HepG2 (cell line): ENCODE results near the gene ACOXL. TPM values are rescaled to one million over a fixed set of nuclear protein-coding genes. Genes with fewer than 3 reads are reported as not detected.

Experiments
- ATAC-seq: fragments of 200-7000 bp; cut with Tn5 transposase; 3 replicates; pipeline ENCODE4 v1.9.1; 2020; ENCODE audit warnings: mild to moderate bottlenecking, moderate library complexity
- BruUV-seq: library from RNA; stranded (reverse); fragments of 400-500 nt; replicated peaks from 2 replicates; lab custom pipeline; 2021; lab: Mats Ljungman, UMichigan
- CTCF ChIA-PET: fragments of 300-600 bp; formaldehyde crosslinking; extraction: SDS; loops from one replicate; lab custom pipeline; 2021; ENCODE audit warnings: low total read pairs, inconsistent platforms, low intra/inter-chr PET ratio; lab: Yijun Ruan, JAX
- POLR2A ChIA-PET: fragments of 350-600 bp; sonication (Branson Sonifier 250); formaldehyde crosslinking; loops from one replicate; lab custom pipeline; 2020; ENCODE audit warnings: antibody characterized with exemption, inconsistent platforms; lab: Yijun Ruan, JAX
- DNase-seq: peaks from one replicate; pipeline ENCODE4 v3.0.0-alpha.2; 2015; ENCODE audit warnings: low spot score
- FAIRE-seq: peaks from 3 replicates; lab custom pipeline; 2011; peaks lifted over from hg19 to GRCh38; lab: Jason Lieb, UNC
- H2AFZ ChIP-seq: one replicate; pipeline ENCODE4 v1.6.1; 2011; ENCODE audit warnings: low read length, inconsistent platforms
- H3K27ac ChIP-seq: fragments of 300-600 bp; 3 replicates; pipeline ENCODE4 v1.8.0; 2011; ENCODE audit warnings: mixed run types, mild to moderate bottlenecking, mixed read lengths, low read length, inconsistent platforms; ENCODE audit not compliant: insufficient read depth; ENCODE audit errors: extremely low read length
- H3K27me3 ChIP-seq, 2 experiments: fragments of 200-600 bp in 1 of 2; 2 replicates in 1 of 2; 3 replicates in 1 of 2; pipeline versions ENCODE4 v1.6.0 to v1.8.0; 2011; ENCODE audit warnings: low read length in 2 of 2, mild to moderate bottlenecking in 2 of 2, moderate library complexity in 2 of 2, inconsistent platforms in 1 of 2; ENCODE audit not compliant: insufficient read depth in 2 of 2, control insufficient read depth in 1 of 2
- H3K36me3 ChIP-seq, 2 experiments: fragments of 200-600 bp in 1 of 2; replicated peaks in 1 of 2; 2 replicates in 1 of 2; 3 replicates in 1 of 2; pipeline versions ENCODE4 v1.5.1 to v1.8.0; 2011; ENCODE audit warnings: low read length in 2 of 2, inconsistent platforms in 1 of 2; ENCODE audit not compliant: insufficient read depth in 2 of 2, control insufficient read depth in 1 of 2
- H3K4me1 ChIP-seq: 2 replicates; pipeline ENCODE4 v1.5.1; 2012; ENCODE audit warnings: low read length, inconsistent platforms; ENCODE audit not compliant: insufficient read depth
- H3K4me2 ChIP-seq: 2 replicates; pipeline ENCODE4 v1.6.0; 2011; ENCODE audit warnings: low read depth, low read length, inconsistent platforms
- H3K4me3 ChIP-seq, 3 experiments: fragments of 200-600 bp in 1 of 3; sonication (generic), shearing (Covaris generic) in 1 of 3; replicated peaks in 1 of 3; 2 replicates each; pipeline ENCODE4 v1.5.1; 2011 to 2016; ENCODE audit warnings: low read length in 3 of 3, inconsistent platforms in 2 of 3, low read depth in 2 of 3, mild to moderate bottlenecking in 2 of 3, control low read depth in 1 of 3, mixed read lengths in 1 of 3; ENCODE audit not compliant: insufficient read depth in 1 of 3
- H3K79me2 ChIP-seq: one replicate; pipeline ENCODE4 v1.6.1; 2011; ENCODE audit warnings: low read length, inconsistent platforms; ENCODE audit not compliant: insufficient read depth
- H3K9ac ChIP-seq: 2 replicates; pipeline ENCODE4 v1.6.0; 2011; ENCODE audit warnings: mild to moderate bottlenecking, low read depth, low read length, inconsistent platforms; ENCODE audit not compliant: insufficient read depth
- H3K9me3 ChIP-seq: 2 replicates; pipeline ENCODE4 v1.5.1; 2012; ENCODE audit warnings: mild to moderate bottlenecking, low read length
- H4K20me1 ChIP-seq: 2 replicates; pipeline ENCODE4 v1.6.0; 2011; ENCODE audit warnings: inconsistent platforms, mild to moderate bottlenecking, low read length, moderate library complexity; ENCODE audit not compliant: insufficient read depth
- ZNF552 ChIP-seq: sonication (generic); formaldehyde crosslinking; IDR thresholded peaks from 2 replicates; pipeline ENCODE4 v1.9.0; 2022; ENCODE audit warnings: missing genetic modification reagents, mild to moderate bottlenecking, borderline replicate concordance
- WGBS: methylation state at CpG from one replicate; pipeline ENCODE4 v1.1.6; 2017; ENCODE audit warnings: low lambda C conversion rate; 5-methylcytosine and 5-hydroxymethylcytosine counted together
- in situ Hi-C: cut with HindIII; loops from 2 replicates; pipeline ENCODE4 v1.10.0; 2017; ENCODE audit warnings: low pct_unique_long_range_greater_than_20kb; ENCODE audit not compliant: extremely low pct_ligation_motif_present
- intact Hi-C: fragments of 100-400 bp; cut with micrococcal nuclease; formaldehyde crosslinking; loops from one replicate; pipeline ENCODE4 v1.10.0; 2022; ENCODE audit not compliant: unreplicated experiment
- polyA plus RNA-seq, 8 experiments: library from polyadenylated mRNA; depleted of rRNA in 3 of 8; stranded (reverse) in 7 of 8; unstranded in 1 of 8; fragments of >200 nt; fragmentation: Illumina TruSeq in 4 of 8; extraction: Trizol in 4 of 8; gene quantifications; 2 replicates each; pipeline versions ENCODE4 v1.2.1 to v1.2.3, GENCODE V29; 2011 to 2016; ENCODE audit warnings: low read depth in 4 of 8, missing spikeins in 1 of 8, mixed read lengths in 1 of 8; ENCODE audit not compliant: insufficient read depth in 1 of 8
- total RNA-seq, 5 experiments: library from RNA; depleted of rRNA; stranded (reverse); fragments of >200 nt; fragmentation: Illumina TruSeq; extraction: Trizol; gene quantifications; 2 replicates each; pipeline ENCODE4 v1.2.3, GENCODE V29; 2016; ENCODE audit warnings: low read depth in 1 of 5
- TF ChIP-seq, protein P1 (sequence below), 2 experiments: IDR thresholded peaks; 2 replicates each; pipeline ENCODE4 v1.6.1; 2011 to 2012; ENCODE audit warnings: low read length in 2 of 2, borderline replicate concordance in 1 of 2, low read depth in 1 of 2, mild to moderate bottlenecking in 1 of 2, moderate library complexity in 1 of 2

The ACOXL gene
- total and polyA plus RNA-seq, 2 of the 13 experiments (the other 11 are each of a cell fraction or from before 2014, with no cell fraction given) = not detected

DNA sequence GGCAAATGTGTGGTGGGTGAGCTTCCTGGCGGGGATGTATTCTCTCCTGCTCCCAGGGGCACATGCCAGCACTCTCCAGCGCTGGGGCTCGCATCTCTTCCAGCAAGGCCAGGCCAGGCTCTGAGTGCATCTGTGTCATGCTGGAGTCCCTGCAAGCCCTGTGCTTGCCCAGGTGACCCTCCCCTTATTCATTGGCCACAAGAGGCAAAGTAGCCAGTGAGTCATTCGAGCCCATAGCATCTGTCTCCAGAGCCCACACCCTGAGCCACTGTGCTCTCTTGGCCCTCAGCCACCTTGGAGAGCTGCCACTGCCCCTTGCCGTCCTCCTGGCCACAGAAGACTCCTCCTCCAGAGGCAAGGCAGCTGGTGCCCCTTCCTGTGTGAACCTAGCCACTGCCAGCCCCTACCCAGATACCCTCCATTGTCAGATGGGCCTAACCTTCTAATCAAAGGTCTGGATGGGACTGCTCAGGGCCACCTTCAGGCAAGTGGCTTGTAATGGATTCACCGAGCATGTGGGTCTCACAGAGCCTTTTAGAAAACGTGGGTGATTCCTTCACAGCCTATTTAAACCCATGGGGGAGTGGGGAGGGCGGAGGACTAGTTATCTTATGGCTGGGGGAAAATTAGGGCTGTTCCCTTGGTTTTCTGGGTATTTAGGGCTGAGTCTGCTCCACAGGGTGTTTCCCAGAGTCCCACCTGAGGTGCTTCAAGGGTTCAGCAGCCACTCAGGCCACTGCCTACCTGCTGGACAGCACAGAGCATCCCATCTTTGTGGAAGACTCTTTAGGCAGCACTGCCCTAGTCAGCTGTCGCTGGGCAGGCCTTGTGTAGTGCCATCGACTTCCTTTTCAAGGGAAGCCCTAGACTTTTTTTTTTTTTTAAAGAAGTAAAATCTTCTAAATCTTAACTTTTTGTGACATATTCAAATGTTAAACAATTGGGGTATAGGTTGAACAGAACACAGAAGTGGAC lies 137.4 kb downstream of the ACOXL start:
- no peak for FAIRE-seq

More for the DNA sequence above, 137.4 kb downstream of the ACOXL start:
- H3K9me3 ChIP-seq = no peaks in the 10 kb centered on the region
- ATAC-seq (no peak), DNase-seq (no peak)
- no peak overlapping the region for H3K27ac ChIP-seq
- CTCF ChIA-PET = no interaction called here
- H3K4me1 ChIP-seq = no peaks in the 10 kb centered on the region
- H4K20me1 ChIP-seq = no peaks in the 10 kb centered on the region
- H2AFZ ChIP-seq = no peak overlapping the region
- no peak overlapping the region for H3K4me2 ChIP-seq
- H3K9ac ChIP-seq = no peak overlapping the region
- intact Hi-C loops = no loop called here
- BruUV-seq = no TSS peak
- no peaks in the 10 kb centered on the region for H3K36me3 ChIP-seq
- H3K27me3 ChIP-seq = peaks cover 6 to 36% of the 10 kb centered on the region in 2 experiments
- POLR2A ChIA-PET = no interaction called here
- no peak overlapping the region for H3K4me3 ChIP-seq
- TF ChIP-seq, protein P1, sequence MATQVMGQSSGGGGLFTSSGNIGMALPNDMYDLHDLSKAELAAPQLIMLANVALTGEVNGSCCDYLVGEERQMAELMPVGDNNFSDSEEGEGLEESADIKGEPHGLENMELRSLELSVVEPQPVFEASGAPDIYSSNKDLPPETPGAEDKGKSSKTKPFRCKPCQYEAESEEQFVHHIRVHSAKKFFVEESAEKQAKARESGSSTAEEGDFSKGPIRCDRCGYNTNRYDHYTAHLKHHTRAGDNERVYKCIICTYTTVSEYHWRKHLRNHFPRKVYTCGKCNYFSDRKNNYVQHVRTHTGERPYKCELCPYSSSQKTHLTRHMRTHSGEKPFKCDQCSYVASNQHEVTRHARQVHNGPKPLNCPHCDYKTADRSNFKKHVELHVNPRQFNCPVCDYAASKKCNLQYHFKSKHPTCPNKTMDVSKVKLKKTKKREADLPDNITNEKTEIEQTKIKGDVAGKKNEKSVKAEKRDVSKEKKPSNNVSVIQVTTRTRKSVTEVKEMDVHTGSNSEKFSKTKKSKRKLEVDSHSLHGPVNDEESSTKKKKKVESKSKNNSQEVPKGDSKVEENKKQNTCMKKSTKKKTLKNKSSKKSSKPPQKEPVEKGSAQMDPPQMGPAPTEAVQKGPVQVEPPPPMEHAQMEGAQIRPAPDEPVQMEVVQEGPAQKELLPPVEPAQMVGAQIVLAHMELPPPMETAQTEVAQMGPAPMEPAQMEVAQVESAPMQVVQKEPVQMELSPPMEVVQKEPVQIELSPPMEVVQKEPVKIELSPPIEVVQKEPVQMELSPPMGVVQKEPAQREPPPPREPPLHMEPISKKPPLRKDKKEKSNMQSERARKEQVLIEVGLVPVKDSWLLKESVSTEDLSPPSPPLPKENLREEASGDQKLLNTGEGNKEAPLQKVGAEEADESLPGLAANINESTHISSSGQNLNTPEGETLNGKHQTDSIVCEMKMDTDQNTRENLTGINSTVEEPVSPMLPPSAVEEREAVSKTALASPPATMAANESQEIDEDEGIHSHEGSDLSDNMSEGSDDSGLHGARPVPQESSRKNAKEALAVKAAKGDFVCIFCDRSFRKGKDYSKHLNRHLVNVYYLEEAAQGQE (IDR thresholded peaks at IDR 0.05; ENCODE audit: borderline replicate concordance in 1 of 2, low read depth in 1 of 2, low read length in 2 of 2) = peak in 1 of 2 experiments; percentile 39; a peak in 3 of 4 replicates
- no peak for TF ChIP-seq ZNF552 (CRISPR knock-in tag)
- TF ChIP-seq, all 625 proteins: peak for 1
- in situ Hi-C loops = no loop called here
- no peaks in the 10 kb centered on the region for H3K79me2 ChIP-seq
- 25% methylated on average over 10 of the region's 10 CpGs for WGBS
